Lower lobe of right lung (tissue), 2 donors: Measurements from ENCODE around the gene CFAP70. TPM values are rescaled to one million over a fixed set of nuclear protein-coding genes. Genes with fewer than 3 reads are reported as not detected.

ENCODE experiments used
- ATAC-seq, 2 donors: fragments of 200-7000 bp; cut with Tn5 transposase; one replicate each; pipeline ENCODE4 v1.9.1; 2020 to 2022; ENCODE audit warnings: mild to moderate bottlenecking in 2 of 2, moderate library complexity in 2 of 2
- DNase-seq: peaks from one replicate; pipeline ENCODE4 v3.0.0-alpha.2; 2020
- H3K27ac ChIP-seq: fragments of 200-600 bp; one replicate; pipeline ENCODE4 v1.8.0; 2022
- H3K27me3 ChIP-seq: fragments of 200-600 bp; one replicate; pipeline ENCODE4 v1.8.0; 2022; ENCODE audit warnings: low read depth
- H3K36me3 ChIP-seq: fragments of 200-600 bp; one replicate; pipeline ENCODE4 v1.8.0; 2022; ENCODE audit warnings: mild to moderate bottlenecking
- H3K4me1 ChIP-seq: fragments of 200-600 bp; one replicate; pipeline ENCODE4 v1.8.0; 2022
- H3K4me3 ChIP-seq: fragments of 200-600 bp; one replicate; pipeline ENCODE4 v1.8.0; 2022; ENCODE audit warnings: mild to moderate bottlenecking
- H3K9me3 ChIP-seq: fragments of 200-600 bp; one replicate; pipeline ENCODE4 v1.8.0; 2022
- intact Hi-C: fragments of 100-400 bp; cut with DNase I; formaldehyde crosslinking; loops from one replicate; pipeline ENCODE4 v1.11.0; 2022
- total RNA-seq: library from RNA; stranded (reverse); fragmentation: NEBNext Ultra II Directional; extraction: Animal tissue kit (Norgen Biotek cat#: 25700); gene quantifications from one replicate; pipeline ENCODE4 v1.2.1, GENCODE V29; 2021
- TF ChIP-seq, protein P1 (sequence below): fragments of 200-600 bp; IDR thresholded peaks from one replicate; pipeline ENCODE4 v1.8.0; 2022; ENCODE audit warnings: antibody characterized with exemption, mild to moderate bottlenecking
- donor health status: DM: no; HTN: yes; CAD: no; lungs with severe emphysema.

The CFAP70 gene
- total RNA-seq, 1 donor from 2014 or later, result 11.3 TPM

DNA sequence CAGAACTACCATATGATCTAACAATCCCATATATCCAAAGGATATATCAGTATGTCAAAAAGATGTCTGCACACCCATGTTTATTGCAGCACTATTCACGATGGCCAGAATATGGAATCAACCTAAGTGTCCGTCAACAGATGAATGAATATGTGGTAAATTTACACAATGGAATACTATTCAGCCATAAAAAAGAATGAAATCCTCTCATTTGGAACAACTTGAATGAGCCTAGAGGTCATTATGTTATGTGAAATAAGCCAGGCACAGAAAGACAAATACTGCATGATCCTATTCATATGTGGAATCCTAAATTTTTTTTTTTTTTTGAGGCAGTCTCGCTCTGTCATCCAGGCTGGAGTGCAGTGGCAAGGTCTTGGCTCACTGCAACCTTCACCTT lies 6.3 kb upstream of the CFAP70 start:
- no peak overlapping the region for H3K4me3 ChIP-seq
- TF ChIP-seq, protein P1, sequence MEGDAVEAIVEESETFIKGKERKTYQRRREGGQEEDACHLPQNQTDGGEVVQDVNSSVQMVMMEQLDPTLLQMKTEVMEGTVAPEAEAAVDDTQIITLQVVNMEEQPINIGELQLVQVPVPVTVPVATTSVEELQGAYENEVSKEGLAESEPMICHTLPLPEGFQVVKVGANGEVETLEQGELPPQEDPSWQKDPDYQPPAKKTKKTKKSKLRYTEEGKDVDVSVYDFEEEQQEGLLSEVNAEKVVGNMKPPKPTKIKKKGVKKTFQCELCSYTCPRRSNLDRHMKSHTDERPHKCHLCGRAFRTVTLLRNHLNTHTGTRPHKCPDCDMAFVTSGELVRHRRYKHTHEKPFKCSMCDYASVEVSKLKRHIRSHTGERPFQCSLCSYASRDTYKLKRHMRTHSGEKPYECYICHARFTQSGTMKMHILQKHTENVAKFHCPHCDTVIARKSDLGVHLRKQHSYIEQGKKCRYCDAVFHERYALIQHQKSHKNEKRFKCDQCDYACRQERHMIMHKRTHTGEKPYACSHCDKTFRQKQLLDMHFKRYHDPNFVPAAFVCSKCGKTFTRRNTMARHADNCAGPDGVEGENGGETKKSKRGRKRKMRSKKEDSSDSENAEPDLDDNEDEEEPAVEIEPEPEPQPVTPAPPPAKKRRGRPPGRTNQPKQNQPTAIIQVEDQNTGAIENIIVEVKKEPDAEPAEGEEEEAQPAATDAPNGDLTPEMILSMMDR, result no peak
- DNase-seq (no peak), ATAC-seq (no peak)
- H3K4me1 ChIP-seq, result no peaks in the 10 kb centered on the region
- H3K36me3 ChIP-seq, result peaks cover 41% of the 10 kb centered on the region
- H3K27ac ChIP-seq, result no peak overlapping the region
- H3K9me3 ChIP-seq, result no peaks in the 10 kb centered on the region
- no peaks in the 10 kb centered on the region for H3K27me3 ChIP-seq
- intact Hi-C loops, result no loop called here

DNA sequence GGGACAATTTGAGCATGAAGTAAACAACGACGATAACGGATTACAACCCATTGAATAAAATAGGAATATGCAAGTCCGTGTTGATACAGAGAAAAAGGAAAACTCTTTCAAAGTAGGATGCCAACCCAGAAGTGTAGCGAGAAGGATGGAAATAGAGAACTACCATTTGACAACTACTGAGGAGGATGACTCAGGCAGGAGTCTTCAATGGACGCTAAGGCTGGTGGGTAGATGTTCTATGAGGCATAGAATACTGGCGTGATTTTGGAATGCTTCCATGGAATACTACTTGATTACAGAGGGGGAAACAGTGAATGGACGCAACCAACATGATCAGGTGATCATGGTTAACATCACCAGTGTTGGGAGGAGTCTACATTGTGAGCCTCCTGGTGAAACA lies 828 bp upstream of the CFAP70 start:
- H3K4me1 ChIP-seq, result peaks cover 18% of the 10 kb centered on the region
- peaks cover 4% of the 10 kb centered on the region for H3K36me3 ChIP-seq
- H3K4me3 ChIP-seq, result peak overlapping the region; percentile 81
- intact Hi-C loops, result no loop called here
- no peak overlapping the region for H3K27ac ChIP-seq
- TF ChIP-seq, protein P1, result no peak
- no peak for ATAC-seq
- no peak for DNase-seq
- H3K9me3 ChIP-seq, result no peaks in the 10 kb centered on the region
- H3K27me3 ChIP-seq, result no peaks in the 10 kb centered on the region

DNA sequence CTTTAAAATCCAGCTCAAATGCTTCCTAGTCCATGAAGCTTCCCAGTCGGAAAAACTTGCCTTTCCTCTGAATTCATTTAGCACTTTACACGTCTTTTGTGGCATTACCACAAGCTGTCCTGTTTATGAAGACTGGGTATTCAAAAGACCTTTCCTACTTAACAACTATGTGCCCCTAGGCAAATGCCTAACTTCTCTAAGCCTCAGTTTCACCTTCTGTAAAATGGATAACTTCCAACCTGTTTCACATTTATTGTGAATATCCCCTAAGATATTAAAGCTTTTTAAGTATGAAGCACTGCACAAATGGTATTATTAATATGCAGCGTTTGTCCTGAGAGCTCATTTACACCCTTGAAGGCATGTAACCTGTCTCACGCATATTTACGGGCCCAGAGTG lies 843 bp downstream of the CFAP70 start:
- H3K4me1 ChIP-seq, result peaks cover 18% of the 10 kb centered on the region
- DNase-seq (no peak), ATAC-seq (no peak)
- H3K36me3 ChIP-seq, result no peaks in the 10 kb centered on the region
- H3K4me3 ChIP-seq, result peak overlapping the region; percentile 81
- TF ChIP-seq, protein P1, result no peak
- H3K27ac ChIP-seq, result peak overlapping the region; percentile 78
- no peaks in the 10 kb centered on the region for H3K27me3 ChIP-seq
- no peaks in the 10 kb centered on the region for H3K9me3 ChIP-seq
- intact Hi-C loops, result no loop called here

DNA sequence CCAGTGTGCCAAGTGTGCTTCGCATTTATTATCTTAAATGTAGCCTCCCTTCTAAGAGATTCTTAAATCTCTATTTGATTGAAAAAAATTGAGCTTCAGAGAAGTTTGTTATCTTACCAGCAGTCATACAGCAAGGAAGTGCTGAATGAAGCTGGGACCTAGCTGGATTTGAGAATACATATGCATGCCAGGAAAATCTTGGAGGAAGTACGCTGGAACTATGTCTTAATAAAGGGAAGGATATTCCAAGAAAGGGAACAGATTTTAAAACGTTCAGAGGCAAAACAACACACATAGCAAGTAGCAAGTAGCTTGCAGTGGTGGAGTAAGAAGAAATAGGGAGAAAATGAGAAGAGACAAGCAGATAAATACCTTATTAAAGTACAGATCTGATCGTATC lies 1.5 kb downstream of the CFAP70 start:
- TF ChIP-seq, protein P1, result no peak
- Histone ChIP-seq H3K36me3 (no peaks in the 10 kb centered on the region), H3K9me3 (no peaks in the 10 kb centered on the region), H3K4me1 (peaks cover 18% of the 10 kb centered on the region), H3K27me3 (no peaks in the 10 kb centered on the region), H3K4me3 (no peak overlapping the region), H3K27ac (no peak overlapping the region)
- DNase-seq (no peak), ATAC-seq (no peak)
- intact Hi-C loops, result no loop called here

DNA sequence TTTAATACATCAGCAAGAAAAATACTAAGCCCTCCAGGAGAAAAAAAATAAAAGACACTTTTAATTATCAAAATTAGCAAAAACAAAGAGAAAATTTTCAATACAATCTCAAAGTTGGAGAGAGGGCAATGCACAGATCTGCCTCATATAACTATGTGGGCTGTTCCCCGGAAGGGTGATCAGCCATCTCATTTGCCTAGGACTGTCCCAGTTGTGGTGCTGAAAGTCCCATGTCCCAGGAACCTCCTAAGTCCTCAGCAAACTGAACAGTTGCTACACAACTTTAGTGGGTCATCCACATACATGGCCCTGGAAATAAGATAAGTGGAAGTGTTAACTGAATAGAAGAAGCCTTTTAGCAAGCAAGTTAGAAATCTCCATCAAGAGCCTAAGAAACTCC lies 14.4 kb downstream of the CFAP70 start:
- TF ChIP-seq, protein P1, result no peak
- no peaks in the 10 kb centered on the region for H3K27me3 ChIP-seq
- no peaks in the 10 kb centered on the region for H3K36me3 ChIP-seq
- H3K27ac ChIP-seq, result no peak overlapping the region
- no peaks in the 10 kb centered on the region for H3K4me1 ChIP-seq
- no peak overlapping the region for H3K4me3 ChIP-seq
- intact Hi-C loops, result no loop called here
- ATAC-seq (no peak), DNase-seq (no peak)
- no peaks in the 10 kb centered on the region for H3K9me3 ChIP-seq

DNA sequence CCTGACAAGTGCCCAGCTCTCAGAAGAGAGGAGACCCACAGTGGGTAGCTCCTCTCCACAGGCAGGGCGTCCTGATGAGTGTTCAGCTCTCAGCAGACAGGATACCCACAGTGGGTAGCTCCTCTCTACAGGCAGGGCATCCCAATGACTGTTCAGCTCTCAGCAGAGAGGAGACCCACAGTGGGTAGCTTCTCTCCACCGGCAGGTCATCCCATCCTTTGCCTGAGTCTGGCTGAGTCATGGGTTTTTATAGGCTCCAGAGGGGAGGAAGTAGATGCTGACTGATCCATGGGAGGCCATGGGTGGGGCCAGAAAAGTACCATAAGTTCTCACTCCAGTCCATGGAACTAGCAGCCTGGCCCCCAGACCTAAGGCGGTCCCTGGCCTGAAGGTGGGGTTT lies 18.5 kb downstream of the CFAP70 start:
- TF ChIP-seq, protein P1, result no peak
- no peak for ATAC-seq
- intact Hi-C loops, result no loop called here

More for the DNA sequence above, 18.5 kb downstream of the CFAP70 start:
- no peaks in the 10 kb centered on the region for H3K27me3 ChIP-seq
- no peaks in the 10 kb centered on the region for H3K9me3 ChIP-seq
- H3K27ac ChIP-seq, result no peak overlapping the region
- H3K36me3 ChIP-seq, result no peaks in the 10 kb centered on the region
- DNase-seq, result no peak
- no peak overlapping the region for H3K4me3 ChIP-seq
- no peaks in the 10 kb centered on the region for H3K4me1 ChIP-seq
